Stimulated activated naive CD8-positive, alpha-beta T cell treated with anti-CD3 and anti-CD28 coated beads, Interleukin-15, amount 100 ng/mL, for 72 hours (primary cell): ENCODE data around the gene GALNT10.
A peak's percentile ranks its signal among the peaks of the same experiment; 100 is the strongest.

Experiments used
- ATAC-seq: fragments of 150-1000 bp; cut with Tn5 transposase; 2 replicates; pipeline ENCODE4 v1.10.0; 2021; ENCODE audit warnings: mild to moderate bottlenecking, moderate library complexity
- DNase-seq, 2 donors: peaks; one replicate each; pipeline ENCODE4 v3.0.0; 2021 to 2022
- H3K27ac Mint-ChIP-seq, 2 donors: one replicate each; pipeline ENCODE4 v1.8.0; 2022; ENCODE audit warnings: mild to moderate bottlenecking in 2 of 2, mixed read lengths in 2 of 2, moderate library complexity in 2 of 2
- H3K27me3 Mint-ChIP-seq: one replicate; pipeline ENCODE4 v1.8.0; 2022; ENCODE audit warnings: mixed read lengths
- H3K4me1 Mint-ChIP-seq: one replicate; pipeline ENCODE4 v1.8.0; 2022; ENCODE audit warnings: mild to moderate bottlenecking, mixed read lengths
- H3K4me3 Mint-ChIP-seq, 2 donors: one replicate each; pipeline ENCODE4 v1.8.0; 2022; ENCODE audit warnings: mild to moderate bottlenecking in 2 of 2, mixed read lengths in 2 of 2, moderate library complexity in 1 of 2
- H3K9me3 Mint-ChIP-seq, 2 donors: one replicate each; pipeline ENCODE4 v1.8.0; 2022; ENCODE audit warnings: mixed read lengths in 2 of 2

GALNT10 gene

DNA sequence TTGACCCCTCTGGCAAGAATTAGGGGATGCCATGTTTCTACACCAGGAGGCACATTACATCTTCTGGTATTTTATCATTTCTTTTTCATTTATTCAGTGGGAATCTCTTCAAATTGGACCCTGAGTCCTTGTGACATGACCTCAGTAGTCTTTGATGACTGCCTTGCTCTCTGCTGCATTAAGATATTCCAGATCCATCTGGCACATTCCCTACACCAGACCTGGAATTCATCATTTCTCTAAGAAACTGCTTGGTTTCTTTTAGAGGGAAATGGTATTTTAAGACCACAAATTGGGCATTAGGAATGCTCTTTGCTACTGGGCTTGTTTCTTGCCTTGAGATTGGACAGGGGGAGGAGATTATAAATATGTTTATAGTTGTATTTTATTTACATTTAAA lies 61.0 kb downstream of the GALNT10 start:
- H3K9me3 Mint-ChIP-seq: peaks cover 16 to 20% of the 10 kb centered on the region in 2 donors
- DNase-seq (no peak), ATAC-seq (no peak)
- no peaks in the 10 kb centered on the region for H3K27me3 Mint-ChIP-seq
- H3K4me1 Mint-ChIP-seq: peaks cover 16% of the 10 kb centered on the region
- H3K27ac Mint-ChIP-seq: no peak overlapping the region
- no peak overlapping the region for H3K4me3 Mint-ChIP-seq

DNA sequence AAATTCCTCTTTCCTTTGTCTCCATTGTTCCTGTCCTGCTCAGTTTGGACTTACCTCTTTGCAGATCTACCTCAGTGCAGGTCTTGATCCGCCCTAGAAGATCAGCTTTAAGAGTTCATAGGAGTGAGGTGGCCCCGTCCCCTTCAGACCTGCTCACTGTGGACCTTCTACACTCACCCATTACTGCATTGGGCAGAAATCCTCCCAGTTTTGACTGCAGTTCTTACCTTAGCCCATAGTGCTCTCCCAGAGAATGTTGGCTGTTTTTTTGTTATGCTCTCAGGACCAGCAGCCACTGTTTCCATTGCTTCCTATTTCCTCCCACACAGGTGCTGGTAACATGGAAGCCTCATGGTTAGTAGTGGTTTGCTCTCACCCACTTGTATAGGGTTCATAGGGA lies 63.3 kb downstream of the GALNT10 start:
- Mint-ChIP-seq H3K9me3 (peaks cover 16 to 20% of the 10 kb centered on the region in 2 donors), H3K27me3 (no peaks in the 10 kb centered on the region)
- no peak for ATAC-seq

DNA sequence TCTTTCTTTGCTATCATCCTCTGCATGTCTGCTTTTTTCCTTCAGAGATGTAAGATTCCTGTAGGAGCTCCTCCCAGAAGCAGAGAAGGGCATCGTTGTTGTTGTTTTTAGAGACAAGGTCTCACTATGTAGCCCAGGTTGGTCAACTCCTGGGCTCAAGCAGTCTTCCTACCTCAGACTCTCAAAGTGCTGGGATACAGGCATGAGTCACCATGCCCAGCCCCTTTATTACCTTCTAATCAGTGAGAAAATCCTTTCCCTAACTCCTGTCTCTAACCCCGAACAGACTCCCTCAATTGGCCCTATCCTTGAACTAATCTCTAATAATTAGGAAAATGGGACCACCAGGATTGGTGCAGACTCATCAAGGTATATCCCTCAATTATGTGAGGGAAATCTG lies 64.4 kb downstream of the GALNT10 start:
- H3K27ac Mint-ChIP-seq: no peak overlapping the region
- H3K9me3 Mint-ChIP-seq: peaks cover 16 to 20% of the 10 kb centered on the region in 2 donors
- H3K4me3 Mint-ChIP-seq: no peak overlapping the region
- peaks cover 13% of the 10 kb centered on the region for H3K4me1 Mint-ChIP-seq
- no peak for ATAC-seq
- no peak for DNase-seq
- H3K27me3 Mint-ChIP-seq: no peaks in the 10 kb centered on the region

More for the DNA sequence above, 63.3 kb downstream of the GALNT10 start:
- Mint-ChIP-seq H3K4me1 (peaks cover 21% of the 10 kb centered on the region), H3K4me3 (no peak overlapping the region), H3K27ac (no peak overlapping the region)
- DNase-seq: no peak

DNA sequence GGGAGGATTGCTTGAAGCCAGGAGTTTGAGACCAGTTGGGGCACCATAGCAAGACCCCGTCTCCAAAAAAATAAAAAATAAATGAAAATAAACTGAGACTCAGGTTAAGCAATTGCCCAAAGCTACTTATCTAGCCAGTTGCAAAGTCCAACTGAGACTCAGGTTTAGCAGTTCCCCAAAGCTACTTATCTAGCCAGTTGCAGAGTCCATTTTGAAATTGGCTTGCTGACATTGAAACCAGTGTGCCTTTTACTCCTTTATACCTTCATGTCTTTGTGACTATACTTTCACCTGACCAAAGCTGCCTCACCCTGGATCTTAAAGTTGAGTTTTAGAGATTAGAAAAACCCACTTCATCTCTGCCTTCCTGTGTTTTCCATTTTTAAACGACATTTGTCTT lies 66.5 kb downstream of the GALNT10 start:
- Mint-ChIP-seq H3K4me3 (no peak overlapping the region), H3K27ac (no peak overlapping the region)

DNA sequence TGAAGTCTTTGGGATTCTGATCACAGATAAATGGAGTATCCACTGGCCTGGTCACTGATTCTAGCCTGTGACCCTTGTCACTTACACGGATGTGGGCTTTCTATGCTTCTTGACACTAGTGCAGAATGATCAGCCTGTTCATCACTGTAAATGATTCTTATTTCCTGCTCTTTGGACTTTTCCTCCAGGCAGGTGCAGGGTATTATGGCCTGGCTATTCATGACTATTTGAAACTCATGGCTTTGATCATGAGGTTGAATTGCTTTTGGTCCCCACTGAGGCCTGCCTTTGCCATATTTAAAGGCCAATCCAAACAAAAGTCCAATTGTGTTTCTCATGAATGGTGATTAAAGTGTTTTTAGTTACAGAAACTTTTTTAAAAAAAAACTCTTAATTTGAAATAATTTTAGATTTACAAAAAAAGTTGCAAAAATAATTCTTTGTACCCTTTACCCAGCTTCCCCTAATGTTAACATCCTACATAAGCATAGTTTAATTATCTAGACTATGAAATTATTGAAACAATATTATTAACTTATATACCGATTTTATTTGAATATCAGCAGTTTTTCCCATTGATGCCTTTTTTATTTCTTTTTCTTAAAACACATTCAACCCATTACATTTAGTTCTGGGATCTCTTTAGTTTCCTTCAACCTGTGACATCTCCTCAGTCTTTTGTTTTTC lies 68.1 kb downstream of the GALNT10 start:
- ATAC-seq: no peak
- no peaks in the 10 kb centered on the region for H3K27me3 Mint-ChIP-seq
- H3K4me1 Mint-ChIP-seq: peaks cover 11% of the 10 kb centered on the region
- H3K4me3 Mint-ChIP-seq: no peak overlapping the region
- no peak overlapping the region for H3K27ac Mint-ChIP-seq
- H3K9me3 Mint-ChIP-seq: peaks cover 4 to 5% of the 10 kb centered on the region in 2 donors
- DNase-seq: no peak

More for the DNA sequence above, 66.5 kb downstream of the GALNT10 start:
- ATAC-seq (no peak), DNase-seq (no peak)
- no peaks in the 10 kb centered on the region for H3K27me3 Mint-ChIP-seq
- H3K9me3 Mint-ChIP-seq: peaks cover 15 to 17% of the 10 kb centered on the region in 2 donors
- H3K4me1 Mint-ChIP-seq: peaks cover 13% of the 10 kb centered on the region

DNA sequence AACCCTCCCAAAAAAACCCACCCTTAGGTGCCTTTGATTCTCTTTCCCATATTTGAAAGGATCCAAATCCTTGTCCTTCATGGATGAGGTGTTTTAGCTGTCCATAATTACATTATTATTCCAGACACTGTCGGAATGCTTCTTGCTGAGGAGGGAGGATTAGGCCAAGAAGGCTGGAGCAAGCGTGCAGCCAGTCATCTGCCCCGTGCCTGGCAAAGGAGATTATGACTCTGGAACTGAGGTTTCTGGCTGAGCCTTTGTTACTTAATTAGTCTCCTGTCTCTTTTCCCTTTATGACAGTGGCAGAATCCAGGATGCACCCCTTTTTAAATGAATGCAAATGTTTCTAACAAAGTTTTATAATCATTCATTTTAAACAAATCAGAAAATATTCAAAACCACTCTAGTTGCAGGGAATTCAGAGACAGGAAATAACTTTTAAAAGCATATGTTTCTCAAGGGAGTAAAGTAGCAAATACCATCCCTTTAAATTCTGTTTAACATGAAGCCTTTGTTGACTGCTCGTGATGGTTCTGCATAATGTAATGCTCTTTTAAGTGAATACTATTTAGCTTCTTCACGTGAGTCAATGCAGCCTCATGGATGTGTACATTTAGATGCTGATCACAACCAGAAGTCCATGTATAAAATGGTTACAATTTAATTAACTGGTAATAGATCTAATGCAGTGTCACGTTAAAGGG lies 69.8 kb downstream of the GALNT10 start:
- H3K27me3 Mint-ChIP-seq: no peaks in the 10 kb centered on the region
- no peak for ATAC-seq
- H3K4me3 Mint-ChIP-seq: no peak overlapping the region
- DNase-seq: no peak
- peak overlapping the region in 1 of 2 donors; percentile 65 for H3K27ac Mint-ChIP-seq
- peaks cover 5% of the 10 kb centered on the region for H3K4me1 Mint-ChIP-seq
- H3K9me3 Mint-ChIP-seq: no peaks in the 10 kb centered on the region

DNA sequence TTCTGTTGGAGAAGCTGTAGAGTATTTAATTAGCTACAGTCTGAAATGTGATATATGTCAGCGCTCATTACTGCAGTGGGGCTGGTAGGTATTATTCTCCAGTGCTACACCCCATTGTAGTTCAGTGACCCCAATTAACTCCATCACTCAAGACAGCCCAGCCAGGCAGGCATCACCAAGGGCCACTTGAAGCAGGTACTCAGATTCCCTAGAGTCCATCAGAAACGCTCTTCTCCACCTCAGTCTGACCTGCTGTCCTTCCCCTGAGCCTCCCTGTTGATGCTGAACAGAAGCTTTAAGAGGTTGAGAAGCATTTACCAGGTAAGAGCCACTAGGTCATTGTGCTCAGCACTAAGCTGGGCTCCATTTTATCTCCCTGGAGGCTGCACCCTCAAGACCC lies 71.8 kb downstream of the GALNT10 start:
- Mint-ChIP-seq H3K4me1 (peaks cover 3% of the 10 kb centered on the region), H3K27ac (no peak overlapping the region), H3K9me3 (no peaks in the 10 kb centered on the region), H3K4me3 (no peak overlapping the region), H3K27me3 (no peaks in the 10 kb centered on the region)
- DNase-seq: no peak
- no peak for ATAC-seq

DNA sequence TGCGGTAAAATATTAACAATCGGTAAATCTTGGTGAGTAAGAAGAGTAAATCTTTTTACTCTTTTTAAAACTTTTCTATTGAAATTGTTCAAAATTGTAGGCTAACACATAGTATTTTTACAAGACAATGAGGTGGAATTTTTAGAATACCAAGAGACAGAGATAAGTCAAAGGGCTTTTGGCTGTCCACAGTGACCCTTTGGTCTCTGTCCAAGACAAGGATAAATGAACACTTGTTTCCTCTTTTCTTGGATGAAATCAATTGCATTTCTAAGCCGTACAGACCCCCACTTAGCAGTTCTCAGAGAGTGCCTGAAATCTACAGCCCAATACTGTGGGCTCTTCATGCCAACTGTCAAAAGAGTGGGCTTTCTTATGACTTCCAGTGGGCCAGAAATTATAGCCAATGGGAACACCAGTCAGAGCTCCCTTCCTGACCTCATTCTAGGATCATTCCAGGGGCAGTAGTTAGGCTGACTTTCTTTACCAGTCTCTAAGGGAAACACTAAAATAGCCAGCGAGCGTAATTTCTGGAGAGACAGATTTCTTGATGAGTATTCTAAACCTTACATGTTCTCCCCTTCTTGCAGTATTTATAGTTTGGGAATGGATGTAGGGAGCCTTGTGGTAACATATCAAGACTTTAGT lies 74.1 kb downstream of the GALNT10 start:
- no peak overlapping the region for H3K4me3 Mint-ChIP-seq

DNA sequence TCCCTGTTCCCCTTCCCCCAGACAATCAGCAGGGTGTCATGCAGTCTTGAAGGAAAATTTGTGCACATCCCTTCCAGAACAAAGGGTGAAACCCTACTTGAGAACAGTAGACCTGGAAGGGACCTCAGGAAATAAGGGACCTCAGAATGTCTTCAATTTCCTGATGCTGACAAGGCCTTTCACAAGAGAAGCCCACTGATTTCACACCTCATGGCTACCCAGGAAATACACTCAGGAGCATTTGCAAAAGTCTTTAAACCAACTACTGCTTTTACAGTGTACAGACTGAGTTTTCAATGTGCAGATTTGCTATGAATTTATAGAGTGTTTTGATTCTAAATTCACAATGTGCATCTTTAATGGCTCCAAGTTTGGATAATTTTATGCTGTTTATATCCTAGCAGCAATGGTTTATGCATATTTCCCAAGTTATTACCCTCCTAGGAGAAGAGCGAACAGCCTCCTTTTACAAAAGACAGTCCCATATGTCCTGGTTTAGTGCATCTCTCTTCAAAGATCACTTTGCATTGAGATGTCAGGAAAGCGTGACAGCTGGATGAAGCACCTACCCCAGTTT lies 74.8 kb downstream of the GALNT10 start:
- no peak for ATAC-seq
- H3K4me3 Mint-ChIP-seq: no peak overlapping the region
- no peaks in the 10 kb centered on the region for H3K27me3 Mint-ChIP-seq
- no peaks in the 10 kb centered on the region for H3K9me3 Mint-ChIP-seq
- DNase-seq: no peak
- H3K27ac Mint-ChIP-seq: no peak overlapping the region
- H3K4me1 Mint-ChIP-seq: no peaks in the 10 kb centered on the region

More for the DNA sequence above, 74.1 kb downstream of the GALNT10 start:
- DNase-seq (no peak), ATAC-seq (no peak)
- no peaks in the 10 kb centered on the region for H3K9me3 Mint-ChIP-seq
- no peaks in the 10 kb centered on the region for H3K4me1 Mint-ChIP-seq
- no peak overlapping the region for H3K27ac Mint-ChIP-seq
- no peaks in the 10 kb centered on the region for H3K27me3 Mint-ChIP-seq

DNA sequence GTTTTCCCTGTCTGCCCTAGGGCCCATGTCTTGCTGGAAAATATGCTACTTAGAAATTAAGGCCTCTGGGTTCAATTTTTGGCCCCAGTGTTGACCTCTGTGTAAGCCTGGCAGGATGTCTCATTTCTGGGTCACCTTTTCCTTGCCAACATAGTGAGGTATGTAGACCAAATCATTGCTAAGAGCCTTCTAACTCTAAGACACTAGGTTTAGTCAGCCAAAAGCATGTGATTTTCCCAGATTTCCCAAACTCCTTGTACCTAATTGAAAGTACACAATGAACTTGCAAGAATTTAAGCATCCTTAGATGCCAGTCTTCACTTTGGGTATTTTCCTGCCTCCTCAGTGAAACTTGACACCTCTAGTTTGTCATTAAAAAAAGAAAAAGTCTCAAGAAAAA lies 77.0 kb downstream of the GALNT10 start:
- no peak overlapping the region for H3K27ac Mint-ChIP-seq
- H3K4me1 Mint-ChIP-seq: peaks cover 11% of the 10 kb centered on the region
- H3K27me3 Mint-ChIP-seq: no peaks in the 10 kb centered on the region
- no peak overlapping the region for H3K4me3 Mint-ChIP-seq
- ATAC-seq: no peak
- DNase-seq: no peak
- H3K9me3 Mint-ChIP-seq: no peaks in the 10 kb centered on the region

DNA sequence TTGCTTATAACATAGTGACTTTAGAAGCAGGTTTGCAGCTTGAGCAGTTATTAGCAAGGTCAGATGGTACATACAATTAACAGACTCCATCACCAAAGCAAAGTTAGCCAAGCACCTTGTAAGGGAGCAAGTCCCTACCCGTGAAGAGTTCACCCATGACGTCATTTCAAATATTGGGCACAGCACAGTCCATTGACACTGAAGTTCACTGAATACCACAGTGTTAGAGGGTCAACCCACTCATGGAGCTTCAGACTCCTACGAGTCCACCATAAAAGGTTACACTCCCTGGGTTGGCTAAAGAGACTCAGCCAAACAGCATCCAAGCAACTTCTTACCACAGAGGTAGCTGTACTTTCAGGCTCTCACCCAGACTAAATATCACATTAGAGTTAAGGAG lies 77.5 kb downstream of the GALNT10 start:
- DNase-seq (no peak), ATAC-seq (no peak)
- no peaks in the 10 kb centered on the region for H3K9me3 Mint-ChIP-seq
- H3K4me1 Mint-ChIP-seq: peaks cover 17% of the 10 kb centered on the region
- no peaks in the 10 kb centered on the region for H3K27me3 Mint-ChIP-seq
- H3K4me3 Mint-ChIP-seq: no peak overlapping the region
- peak overlapping the region in 1 of 2 donors; percentile 21 for H3K27ac Mint-ChIP-seq

DNA sequence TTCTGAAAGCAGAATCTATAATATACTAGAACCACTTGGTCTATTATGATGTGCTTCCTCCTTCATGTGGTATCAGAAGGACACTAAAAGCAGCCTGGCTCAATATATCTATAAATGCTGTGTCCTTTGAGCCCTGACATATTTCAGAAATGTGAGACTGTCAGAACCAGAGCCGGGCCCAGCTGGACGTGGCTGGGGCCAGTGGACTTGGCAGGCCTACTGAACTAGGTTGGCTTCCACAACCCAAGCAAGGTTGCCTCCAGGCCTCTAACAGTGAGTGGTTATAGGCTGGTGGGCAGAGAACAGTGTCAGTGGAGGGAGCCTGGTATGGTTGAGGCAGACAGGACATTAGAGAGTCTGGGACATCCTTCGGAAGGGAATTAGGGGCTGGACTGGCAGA lies 78.9 kb downstream of the GALNT10 start:
- H3K4me1 Mint-ChIP-seq: peaks cover 22% of the 10 kb centered on the region
- no peak overlapping the region for H3K4me3 Mint-ChIP-seq
- H3K27me3 Mint-ChIP-seq: no peaks in the 10 kb centered on the region
- peak overlapping the region in 1 of 2 donors; percentile 42 for H3K27ac Mint-ChIP-seq
- no peaks in the 10 kb centered on the region for H3K9me3 Mint-ChIP-seq
- no peak for ATAC-seq
- no peak for DNase-seq

DNA sequence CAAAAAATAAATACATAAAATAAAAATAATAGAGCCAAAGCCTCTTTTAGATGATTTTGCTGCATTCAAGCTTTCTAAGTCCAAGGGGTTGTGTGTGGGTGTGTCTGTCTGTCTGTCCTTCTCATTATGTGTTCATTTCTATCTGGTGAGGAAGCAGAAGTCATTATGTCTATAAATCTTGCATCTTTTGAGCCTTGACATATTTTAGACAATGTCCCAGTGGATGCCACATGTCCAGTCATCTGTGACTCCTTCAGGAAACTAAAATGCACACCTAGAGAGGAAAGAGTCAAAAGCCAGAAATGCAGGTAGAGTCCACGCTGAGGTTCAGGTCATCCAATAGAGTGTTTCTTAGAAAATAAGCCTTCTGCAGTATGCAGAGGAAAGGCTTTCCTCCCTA lies 80.9 kb downstream of the GALNT10 start:
- H3K27ac Mint-ChIP-seq: no peak overlapping the region
- no peaks in the 10 kb centered on the region for H3K27me3 Mint-ChIP-seq
- no peak for ATAC-seq
- H3K9me3 Mint-ChIP-seq: no peaks in the 10 kb centered on the region
- H3K4me1 Mint-ChIP-seq: peaks cover 38% of the 10 kb centered on the region
- H3K4me3 Mint-ChIP-seq: no peak overlapping the region
- DNase-seq: no peak

DNA sequence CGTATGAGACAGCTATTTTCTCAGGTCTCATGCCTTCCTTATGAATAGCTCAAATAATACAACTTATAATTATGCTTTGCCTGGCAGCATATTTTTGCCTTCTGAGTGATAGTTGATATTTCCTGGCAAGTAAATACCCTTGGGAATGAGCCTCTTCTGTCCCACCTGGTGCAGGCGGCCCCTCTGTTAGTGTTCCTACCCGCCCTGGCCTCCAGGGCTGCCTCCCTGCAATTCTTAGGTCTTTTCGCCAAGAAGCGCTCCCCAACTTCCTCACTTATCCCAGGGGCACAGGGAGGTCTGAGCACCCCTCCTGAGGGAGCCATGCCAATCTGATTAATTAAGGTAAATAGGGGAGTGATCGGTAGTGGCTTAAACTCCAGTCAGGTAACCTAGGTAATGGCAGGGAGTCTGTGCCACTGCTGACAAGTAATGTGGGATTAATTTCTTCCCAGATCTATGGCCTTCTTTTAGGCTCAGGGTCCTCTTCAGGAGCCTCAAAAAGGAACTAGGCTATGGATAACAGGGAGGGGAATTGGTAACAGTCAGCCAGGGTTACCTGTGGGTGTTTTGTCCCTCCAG lies 81.5 kb downstream of the GALNT10 start:
- ATAC-seq (no peak), DNase-seq (no peak)
- Mint-ChIP-seq H3K4me1 (peaks cover 44% of the 10 kb centered on the region), H3K4me3 (no peak overlapping the region), H3K9me3 (no peaks in the 10 kb centered on the region), H3K27ac (peak overlapping the region in 1 of 2 donors; percentile 79), H3K27me3 (no peaks in the 10 kb centered on the region)

DNA sequence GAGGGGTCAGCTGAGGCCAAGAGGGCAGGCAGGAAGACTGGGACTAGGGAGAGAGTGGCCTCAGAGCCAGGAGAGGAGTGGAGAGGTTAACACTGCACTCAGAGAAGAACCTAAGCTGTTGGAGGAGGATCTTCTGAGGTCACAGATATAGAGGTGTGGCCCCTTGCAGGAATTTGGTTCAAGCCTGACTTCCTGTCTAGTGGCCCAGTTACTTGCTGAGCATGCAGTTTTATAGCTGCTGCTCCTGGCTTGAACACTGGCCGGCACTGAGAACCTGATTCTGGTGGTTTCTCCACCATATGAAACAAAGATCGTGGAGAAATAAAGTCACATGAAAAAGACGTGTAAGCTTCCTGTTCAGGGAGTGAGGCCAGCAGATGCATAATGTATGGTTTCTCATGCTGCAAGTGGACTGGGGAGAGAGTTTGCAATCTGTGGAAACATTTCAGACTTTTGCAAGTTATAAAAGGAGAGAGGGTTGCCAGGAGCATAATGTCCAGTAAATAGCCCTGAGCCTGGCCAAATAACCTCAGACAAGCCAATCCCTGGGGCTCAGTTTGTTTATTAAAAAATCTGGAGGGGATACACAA lies 82.6 kb downstream of the GALNT10 start:
- H3K27me3 Mint-ChIP-seq: no peaks in the 10 kb centered on the region
- peak overlapping the region in 1 of 2 donors; percentile 27 for H3K4me3 Mint-ChIP-seq
- peak; percentile 61 for ATAC-seq
- H3K4me1 Mint-ChIP-seq: peaks cover 55% of the 10 kb centered on the region
- DNase-seq: no peak
- H3K9me3 Mint-ChIP-seq: no peaks in the 10 kb centered on the region
- H3K27ac Mint-ChIP-seq: no peak overlapping the region
